Esophagus (tissue), 2 donors: ENCODE results near the gene TIGIT. TPM values are rescaled to one million over a fixed set of nuclear protein-coding genes. Genes with fewer than 3 reads are reported as not detected.

Experiments used
- H3K27ac ChIP-seq, 2 donors: one replicate each; pipeline ENCODE4 v1.5.1; 2013; ENCODE audit warnings: low read depth in 2 of 2, mild to moderate bottlenecking in 2 of 2, inconsistent platforms in 1 of 2, low read length in 1 of 2, moderate library complexity in 1 of 2
- H3K27me3 ChIP-seq, 2 donors: one replicate each; pipeline ENCODE4 v1.6.1; 2013; ENCODE audit warnings: low read length in 2 of 2, control low read depth in 1 of 2, mild to moderate bottlenecking in 1 of 2; ENCODE audit not compliant: insufficient read depth in 2 of 2, control insufficient read depth in 1 of 2
- H3K36me3 ChIP-seq, 2 donors: one replicate each; pipeline ENCODE4 v1.6.1; 2013; ENCODE audit warnings: low read length in 1 of 2; ENCODE audit not compliant: control insufficient read depth in 2 of 2, insufficient read depth in 2 of 2
- H3K4me1 ChIP-seq, 2 donors: one replicate each; pipeline ENCODE4 v1.6.1; 2013; ENCODE audit warnings: low read length in 1 of 2; ENCODE audit not compliant: control insufficient read depth in 2 of 2, insufficient read depth in 2 of 2
- H3K4me3 ChIP-seq, 2 donors: one replicate each; pipeline ENCODE4 v1.5.1; 2013; ENCODE audit warnings: low read length in 2 of 2, mild to moderate bottlenecking in 2 of 2, low read depth in 1 of 2, moderate library complexity in 1 of 2
- H3K9me3 ChIP-seq, 2 donors: one replicate each; pipeline ENCODE4 v1.6.1; 2013; ENCODE audit warnings: mild to moderate bottlenecking in 2 of 2, low read depth in 1 of 2, low read length in 1 of 2, moderate library complexity in 1 of 2; ENCODE audit not compliant: control insufficient read depth in 2 of 2, insufficient read depth in 1 of 2
- WGBS, 2 donors: extraction: QIAGEN DNeasy Blood & Tissue Kit; methylation state at CpG; one replicate each; pipeline ENCODE4 v1.1.7; 2013; 5-methylcytosine and 5-hydroxymethylcytosine counted together
- polyA plus RNA-seq, 2 donors: library from polyadenylated mRNA; stranded (reverse); fragments of 200-250 nt; gene quantifications; one replicate each; pipeline ENCODE4 v1.2.3, GENCODE V29; 2013
- donor health status: healthy with polysubstance abuse.
- donor health status: Bipolar disorder and iron deficiency.

Gene TIGIT
- polyA plus RNA-seq, 2 donors = 0.39 to 0.41 TPM

DNA sequence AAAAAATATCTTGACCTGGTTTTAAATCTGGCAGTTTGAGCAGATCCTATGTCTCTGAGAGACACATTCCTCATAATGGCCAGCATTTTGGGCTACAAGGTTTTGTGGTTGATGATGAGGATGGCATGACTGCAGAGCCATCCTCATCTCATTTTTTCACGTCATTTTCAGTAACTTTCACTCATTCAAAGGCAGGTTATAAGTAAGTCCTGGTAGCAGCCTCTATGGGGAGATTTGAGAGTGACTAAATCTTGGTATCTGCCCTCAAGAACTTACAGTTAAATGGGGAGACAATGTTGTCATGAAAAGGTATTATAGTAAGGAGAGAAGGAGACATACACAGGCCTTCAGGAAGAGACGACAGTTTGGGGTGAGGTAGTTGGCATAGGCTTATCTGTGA is 14.5 kb downstream of the TIGIT start:
- Histone ChIP-seq H3K9me3 (no peaks in the 10 kb centered on the region), H3K4me3 (no peak overlapping the region), H3K36me3 (no peaks in the 10 kb centered on the region), H3K27me3 (no peaks in the 10 kb centered on the region), H3K4me1 (no peaks in the 10 kb centered on the region), H3K27ac (peak overlapping the region in 1 of 2 donors; percentile 27)
- 69 to 72% methylated on average over 2 of the region's 2 CpGs for WGBS, 2 donors

DNA sequence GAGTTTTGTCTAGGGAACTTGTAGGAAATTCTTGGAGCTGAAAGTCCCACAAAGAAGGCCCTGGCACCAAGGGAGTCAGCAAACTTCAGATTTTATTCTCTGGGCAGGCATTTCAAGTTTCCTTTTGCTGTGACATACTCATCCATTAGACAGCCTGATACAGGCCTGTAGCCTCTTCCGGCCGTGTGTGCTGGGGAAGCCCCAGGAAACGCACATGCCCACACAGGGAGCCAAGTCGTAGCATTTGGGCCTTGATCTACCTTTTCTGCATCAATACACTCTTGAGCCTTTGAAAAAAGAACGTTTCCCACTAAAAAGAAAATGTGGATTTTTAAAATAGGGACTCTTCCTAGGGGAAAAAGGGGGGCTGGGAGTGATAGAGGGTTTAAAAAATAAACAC is 15.0 kb downstream of the TIGIT start:
- WGBS, 2 donors = 63 to 66% methylated on average over 5 of the region's 5 CpGs
- Histone ChIP-seq H3K4me1 (no peaks in the 10 kb centered on the region), H3K36me3 (no peaks in the 10 kb centered on the region), H3K4me3 (no peak overlapping the region), H3K9me3 (no peaks in the 10 kb centered on the region), H3K27me3 (no peaks in the 10 kb centered on the region), H3K27ac (peak overlapping the region in 1 of 2 donors; percentile 27)

DNA sequence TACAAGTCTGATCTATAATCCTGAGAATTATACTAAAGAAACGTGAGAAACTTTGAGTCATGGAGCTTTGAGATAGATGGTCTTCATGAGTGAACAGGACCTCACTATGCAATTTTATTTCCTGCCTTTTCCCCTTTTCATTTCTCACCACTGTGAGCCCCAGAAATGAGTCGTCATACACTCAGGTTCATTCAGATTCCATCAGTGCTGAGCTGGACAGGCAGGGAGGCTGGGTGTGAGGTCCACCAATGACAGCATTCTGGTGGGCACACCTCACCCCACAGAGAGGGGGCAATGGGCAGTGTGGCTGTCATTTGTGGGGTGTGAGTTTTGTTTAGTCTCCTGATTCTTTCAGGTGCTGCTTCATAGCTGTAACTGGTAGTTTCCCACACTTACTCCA is 16.9 kb downstream of the TIGIT start:
- H3K4me3 ChIP-seq = no peak overlapping the region
- H3K36me3 ChIP-seq = peaks cover 0 to 2% of the 10 kb centered on the region in 2 donors
- no peaks in the 10 kb centered on the region for H3K4me1 ChIP-seq
- no peaks in the 10 kb centered on the region for H3K27me3 ChIP-seq
- H3K27ac ChIP-seq = no peak overlapping the region
- 65 to 69% methylated on average over 2 of the region's 2 CpGs for WGBS, 2 donors
- no peaks in the 10 kb centered on the region for H3K9me3 ChIP-seq

DNA sequence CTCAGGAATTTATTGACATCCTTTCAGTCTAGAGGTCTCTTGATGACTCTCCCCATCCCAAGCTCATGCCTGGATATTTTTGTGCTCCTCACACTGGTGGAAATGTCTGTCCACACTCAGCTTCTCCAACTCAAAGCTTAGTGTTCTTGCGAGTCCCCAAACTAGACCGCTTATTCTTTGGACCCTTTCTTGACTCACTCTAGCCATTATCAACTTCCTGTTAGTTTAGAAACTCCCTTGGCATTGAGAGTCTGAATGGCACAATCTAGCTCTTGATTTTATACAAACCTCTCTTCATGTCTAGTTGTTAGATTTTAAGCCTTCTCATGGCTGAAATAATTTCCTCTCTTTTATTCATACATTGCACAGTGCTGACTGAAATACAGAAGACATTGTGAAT is 19.6 kb downstream of the TIGIT start:
- peaks cover 0 to 2% of the 10 kb centered on the region in 2 donors for H3K36me3 ChIP-seq
- 84 to 86% methylated on average over 2 of the region's 2 CpGs for WGBS, 2 donors

DNA sequence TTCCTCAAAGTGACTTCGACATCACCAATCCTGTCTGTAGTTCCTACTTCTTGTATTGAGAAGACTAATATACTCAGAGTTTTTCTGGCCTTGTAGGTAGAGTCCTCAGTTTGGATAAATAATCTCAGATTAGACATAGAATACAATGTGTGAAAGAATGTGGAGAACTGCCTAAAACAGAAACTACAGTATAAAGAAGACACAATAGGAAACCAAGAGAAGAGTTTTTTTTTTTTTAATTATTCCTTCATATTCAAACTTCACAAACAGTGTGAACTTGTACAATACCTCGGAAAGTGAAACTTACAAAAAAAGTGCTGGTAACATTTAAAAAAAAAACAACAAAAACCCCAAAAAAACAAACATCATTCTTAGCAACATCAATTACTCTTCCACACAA is 20.5 kb downstream of the TIGIT start:
- Histone ChIP-seq H3K27me3 (no peaks in the 10 kb centered on the region), H3K4me1 (no peaks in the 10 kb centered on the region), H3K9me3 (no peaks in the 10 kb centered on the region), H3K4me3 (no peak overlapping the region), H3K36me3 (peaks cover 0 to 2% of the 10 kb centered on the region in 2 donors), H3K27ac (no peak overlapping the region)
- 89% methylated on average over 2 of the region's 2 CpGs for WGBS, 2 donors

More for the DNA sequence above, 19.6 kb downstream of the TIGIT start:
- no peaks in the 10 kb centered on the region for H3K4me1 ChIP-seq
- H3K9me3 ChIP-seq = no peaks in the 10 kb centered on the region
- H3K4me3 ChIP-seq = no peak overlapping the region
- H3K27ac ChIP-seq = no peak overlapping the region
- H3K27me3 ChIP-seq = no peaks in the 10 kb centered on the region

DNA sequence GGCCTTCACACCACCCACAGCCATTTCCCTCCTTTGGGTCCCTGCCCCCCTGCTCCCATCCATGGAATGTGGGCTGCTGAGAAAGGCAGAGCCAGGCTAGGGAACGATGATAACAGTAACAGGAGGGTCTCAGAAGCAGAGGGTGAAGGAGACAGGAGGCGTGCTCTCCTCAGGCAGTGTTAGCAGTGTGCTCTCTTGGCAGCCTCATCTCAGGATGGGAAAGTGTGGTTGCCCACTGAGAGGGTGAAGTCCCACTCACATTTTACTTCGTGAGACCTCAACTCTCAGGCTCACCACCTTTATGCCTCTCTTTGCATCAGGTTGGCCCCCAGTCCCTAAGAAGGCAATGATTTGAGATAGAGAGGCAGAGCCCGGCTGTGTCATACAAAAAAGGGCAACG is 24.5 kb downstream of the TIGIT start:
- no peaks in the 10 kb centered on the region for H3K27me3 ChIP-seq
- no peaks in the 10 kb centered on the region for H3K4me1 ChIP-seq
- H3K9me3 ChIP-seq = no peaks in the 10 kb centered on the region
- H3K36me3 ChIP-seq = peaks cover 0 to 2% of the 10 kb centered on the region in 2 donors
- H3K4me3 ChIP-seq = no peak overlapping the region
- no peak overlapping the region for H3K27ac ChIP-seq
- 84 to 94% methylated on average over 5 of the region's 5 CpGs for WGBS, 2 donors

DNA sequence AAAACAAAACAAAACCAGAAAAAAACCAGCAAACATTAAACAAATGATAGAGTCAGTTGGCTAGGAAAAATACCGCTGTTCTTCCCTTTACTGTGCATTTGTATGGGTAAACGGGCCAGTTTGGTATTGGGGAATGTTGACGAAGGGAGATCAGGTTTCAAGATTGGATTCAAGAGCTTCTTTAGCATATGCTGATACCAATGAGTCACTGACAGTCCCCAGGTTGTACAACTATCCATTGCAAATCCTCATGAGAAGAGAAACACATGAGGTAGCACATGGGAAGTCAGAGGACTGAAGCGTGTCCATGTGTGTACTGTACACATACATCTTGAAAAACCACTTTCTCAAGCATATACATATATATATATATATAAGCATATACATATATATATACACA is 25.6 kb downstream of the TIGIT start:
- Histone ChIP-seq H3K36me3 (peaks cover 0 to 2% of the 10 kb centered on the region in 2 donors), H3K9me3 (no peaks in the 10 kb centered on the region), H3K4me1 (no peaks in the 10 kb centered on the region), H3K27me3 (no peaks in the 10 kb centered on the region), H3K27ac (no peak overlapping the region), H3K4me3 (no peak overlapping the region)
- 87 to 91% methylated on average over 4 of the region's 4 CpGs for WGBS, 2 donors

DNA sequence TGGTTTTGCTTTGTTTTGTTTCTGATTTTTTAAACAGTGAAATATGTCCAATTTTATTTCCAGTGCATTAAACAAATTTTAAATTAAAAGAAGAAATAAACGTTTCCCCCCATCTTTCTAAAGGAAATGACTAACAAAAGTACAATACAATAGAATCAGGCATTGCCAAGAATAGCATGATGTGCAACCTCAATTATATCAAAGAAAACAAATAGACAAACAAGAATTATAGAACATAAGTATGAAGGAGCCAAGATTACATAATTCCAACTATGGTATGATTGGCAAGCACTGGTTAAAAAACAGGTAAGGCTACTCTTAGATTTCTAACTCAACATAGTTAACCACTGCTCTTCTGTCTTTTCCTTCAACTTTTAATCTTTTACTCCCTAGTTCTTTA is 26.4 kb downstream of the TIGIT start:
- H3K27me3 ChIP-seq = no peaks in the 10 kb centered on the region
- no peaks in the 10 kb centered on the region for H3K9me3 ChIP-seq
- H3K4me3 ChIP-seq = no peak overlapping the region
- no peak overlapping the region for H3K27ac ChIP-seq
- H3K36me3 ChIP-seq = no peaks in the 10 kb centered on the region
- H3K4me1 ChIP-seq = no peaks in the 10 kb centered on the region
- WGBS, 2 donors = 33 to 34% methylated on average over 1 of the region's 1 CpG

DNA sequence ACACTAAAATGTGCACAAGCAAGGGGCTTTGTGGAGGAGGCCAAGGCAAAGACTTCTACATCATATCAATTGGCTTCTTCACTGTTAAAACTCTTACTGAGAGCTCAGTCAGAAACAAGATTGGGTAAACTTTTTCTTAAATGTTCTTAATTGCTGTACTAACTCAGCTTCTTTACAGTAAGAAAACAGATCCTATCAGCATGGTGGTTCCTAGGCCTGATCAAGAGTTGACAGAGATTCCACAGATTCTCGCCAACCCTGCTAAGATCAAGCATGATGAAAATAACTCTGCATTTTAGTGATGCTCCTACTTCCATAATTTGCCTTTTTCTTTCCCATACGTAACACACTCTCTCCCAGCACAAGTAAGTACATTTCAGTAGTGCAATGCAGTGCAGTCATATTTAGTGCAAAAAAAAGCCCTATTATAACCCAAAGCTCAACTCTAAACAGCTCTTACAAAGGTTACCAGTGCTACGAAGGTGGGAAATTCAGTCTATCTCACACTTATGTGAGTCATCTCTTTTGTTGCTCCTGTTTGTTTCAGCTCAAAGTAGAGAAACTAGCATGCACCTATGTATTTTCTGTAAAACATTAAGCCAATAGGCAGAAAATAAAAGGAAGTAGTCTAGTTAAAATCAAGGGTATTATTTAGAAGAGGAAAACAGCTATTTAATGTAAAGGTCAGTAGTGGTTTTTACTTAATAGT is 29.9 kb downstream of the TIGIT start:
- H3K27me3 ChIP-seq = no peaks in the 10 kb centered on the region
- H3K27ac ChIP-seq = no peak overlapping the region
- no peaks in the 10 kb centered on the region for H3K36me3 ChIP-seq
- WGBS, 2 donors = 89 to 93% methylated on average over 3 of the region's 3 CpGs
- H3K4me1 ChIP-seq = no peaks in the 10 kb centered on the region
- H3K9me3 ChIP-seq = no peaks in the 10 kb centered on the region
- H3K4me3 ChIP-seq = no peak overlapping the region

DNA sequence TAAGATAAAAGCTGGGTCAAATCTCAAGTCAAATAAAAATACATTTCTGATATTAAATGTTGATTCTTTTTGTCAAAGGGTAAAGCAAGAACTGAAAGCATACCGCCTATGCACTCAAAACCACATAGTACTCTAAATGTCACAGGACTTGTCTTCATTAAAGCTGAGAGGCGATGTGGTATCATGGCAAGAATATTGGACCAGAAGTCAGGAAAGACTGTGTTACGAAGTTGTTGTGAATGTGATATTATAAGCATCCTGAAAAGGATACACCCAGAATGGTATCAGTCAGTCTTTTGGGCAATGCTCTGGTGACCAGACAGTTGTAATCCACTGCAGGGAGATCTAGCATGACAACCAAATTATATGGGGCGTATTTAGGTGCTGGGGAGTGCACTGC is 33.8 kb downstream of the TIGIT start:
- 84 to 88% methylated on average over 4 of the region's 4 CpGs for WGBS, 2 donors
- no peak overlapping the region for H3K4me3 ChIP-seq
- H3K27me3 ChIP-seq = no peaks in the 10 kb centered on the region
- no peak overlapping the region for H3K27ac ChIP-seq
- no peaks in the 10 kb centered on the region for H3K9me3 ChIP-seq
- H3K4me1 ChIP-seq = no peaks in the 10 kb centered on the region
- H3K36me3 ChIP-seq = no peaks in the 10 kb centered on the region
